ENCODE data around the gene TPCN2. TPM values are rescaled to one million over a fixed set of nuclear protein-coding genes. Genes with fewer than 3 reads are reported as not detected.

TPCN2 gene
- total and polyA plus RNA-seq, 9 of the 15 experiments (the other 6 are each of a cell fraction or from before 2014, with no cell fraction given): 0.66 to 10.2 (median 4.6) TPM

GRCh38 chr11:69003301-69003865, 45.3 kb upstream of the TPCN2 start:
- FAIRE-seq (no peak), DNase-seq (ENCODE audit: extremely low read depth in 1 of 4, low spot score in 3 of 4) (no peak), ATAC-seq (no peak)
- Histone ChIP-seq H3K4me3 (no peak overlapping the region), H4K20me1 (replicated peaks; ENCODE audit: control insufficient read depth, insufficient read depth, low read length) (peaks cover 12% of the 10 kb centered on the region), H3K27ac (ENCODE audit: extremely low read depth, low read depth, low read length) (no peak overlapping the region), H3K36me3 (ENCODE audit: control insufficient read depth, insufficient read depth, low read length) (no peaks in the 10 kb centered on the region), H3K9me3 (replicated peaks; ENCODE audit: control insufficient read depth, insufficient read depth, low read depth, low read length) (no peaks in the 10 kb centered on the region), H3K9me1 (ENCODE audit: control insufficient read depth, insufficient read depth, low read length) (peaks cover 3% of the 10 kb centered on the region), H3K9ac (ENCODE audit: insufficient read depth in 1 of 2, low read depth in 2 of 2, low read length in 2 of 2) (peak overlapping the region in 1 of 2 experiments; percentile 26; a peak in 1 of 4 replicates), H3K79me2 (ENCODE audit: control insufficient read depth, insufficient read depth, low read length) (no peaks in the 10 kb centered on the region), H3K4me1 (replicated peaks in 1 of 2; ENCODE audit: control insufficient read depth in 2 of 2, insufficient read depth in 2 of 2, low read length in 2 of 2) (peaks cover 0 to 16% of the 10 kb centered on the region in 2 experiments; a peak in 1 of 5 replicates), H3K4me2 (ENCODE audit: insufficient read depth, low read length) (no peak overlapping the region), H3K27me3 (ENCODE audit: control insufficient read depth in 2 of 2, insufficient read depth in 2 of 2, low read length in 2 of 2) (peaks cover 76 to 98% of the 10 kb centered on the region in 2 experiments), H2AFZ (ENCODE audit: low read depth, low read length) (no peak overlapping the region)
- CTCF ChIA-PET (ENCODE audit: low intra/inter-chr PET ratio): no interaction called here
- intact Hi-C loops (cut with micrococcal nuclease): no loop called here
- in situ Hi-C loops (cut with MboI): no loop called here
- no peak for TF ChIP-seq ZNF217 (CRISPR knock-in tag; IDR thresholded peaks at IDR 0.05)
- no peak for TF ChIP-seq HINFP (tag; conservative IDR thresholded peaks at IDR 0.05; ENCODE audit: low read depth)
- no peak for TF ChIP-seq MXI1 (IDR thresholded peaks at IDR 0.05; ENCODE audit: low read depth, low read length)
- TF ChIP-seq ZNF512 (tag; IDR thresholded peaks at IDR 0.05): no peak
- TF ChIP-seq TAF7 (tag; IDR thresholded peaks at IDR 0.05): no peak
- TF ChIP-seq MCM3 (IDR thresholded peaks at IDR 0.05): no peak
- no peak for TF ChIP-seq ZNF212 (CRISPR knock-in tag; IDR thresholded peaks at IDR 0.05)
- TF ChIP-seq ATF4 (CRISPR knock-in tag; IDR thresholded peaks at IDR 0.05): no peak
- no peak for TF ChIP-seq SP2 (IDR thresholded peaks at IDR 0.05; ENCODE audit: extremely low read depth, low read depth, low read length, poor library complexity, severe bottlenecking)
- no peak for TF ChIP-seq THRB (CRISPR knock-in tag; conservative IDR thresholded peaks at IDR 0.05)
- TF ChIP-seq PRMT5 (CRISPR knock-in tag; IDR thresholded peaks at IDR 0.05): no peak
- 2% methylated on average over 9 of the region's 9 CpGs for WGBS (ENCODE audit: insufficient coverage, low coverage, missing lambda C conversion rate)
- POLR2A ChIA-PET: interaction anchor here (0.6 to 2.3 kb wide), 2 partner anchors 8 to 370 kb away, joined by 3 to 8 read pairs; no protein-coding TSS in a partner anchor
- BruUV-seq (replicated peaks): no TSS peak

Data from K562 (cell line).